Neuronal stem cell (in vitro differentiated cells): ENCODE data around the gene ANKRD65.
A peak's percentile ranks its signal among the peaks of the same experiment; 100 is the strongest.

Source experiments
- DNase-seq: peaks from one replicate; pipeline ENCODE4 v3.0.0-alpha.2; 2013; ENCODE audit warnings: low spot score
- H2AFZ ChIP-seq: one replicate; pipeline ENCODE4 v1.6.1; 2013; ENCODE audit warnings: mild to moderate bottlenecking, low read length, inconsistent platforms
- H2AK5ac ChIP-seq: 2 replicates; pipeline ENCODE4 v1.6.1; 2013; ENCODE audit warnings: low read depth, mild to moderate bottlenecking, inconsistent platforms, low read length, moderate library complexity, mixed read lengths
- H2BK120ac ChIP-seq: 2 replicates; pipeline ENCODE4 v1.6.1; 2013; ENCODE audit warnings: low read depth, mild to moderate bottlenecking, inconsistent platforms, low read length, moderate library complexity, mixed read lengths
- H2BK12ac ChIP-seq: one replicate; pipeline ENCODE4 v1.6.1; 2013; ENCODE audit warnings: low read length, inconsistent platforms
- H2BK15ac ChIP-seq: 2 replicates; pipeline ENCODE4 v1.6.1; 2013; ENCODE audit warnings: mild to moderate bottlenecking, low read length, inconsistent platforms, mixed read lengths
- H2BK5ac ChIP-seq: one replicate; pipeline ENCODE4 v1.6.1; 2013; ENCODE audit warnings: inconsistent platforms, mild to moderate bottlenecking, low read length, moderate library complexity
- H3K14ac ChIP-seq: one replicate; pipeline ENCODE4 v1.6.1; 2013; ENCODE audit warnings: low read length, inconsistent platforms
- H3K18ac ChIP-seq: 2 replicates; pipeline ENCODE4 v1.6.1; 2013; ENCODE audit warnings: low read length, inconsistent platforms
- H3K23ac ChIP-seq: 2 replicates; pipeline ENCODE4 v1.6.1; 2013; ENCODE audit warnings: low read depth, mild to moderate bottlenecking, mixed read lengths, low read length, inconsistent platforms; ENCODE audit not compliant: poor library complexity
- H3K27ac ChIP-seq: replicated peaks from 3 replicates; pipeline ENCODE4 v1.5.1; 2013; ENCODE audit warnings: low read length, inconsistent platforms
- H3K27me3 ChIP-seq, 3 experiments: 2 replicates each; pipeline ENCODE4 v1.6.1; 2013; ENCODE audit warnings: low read length in 3 of 3, mild to moderate bottlenecking in 2 of 3, inconsistent platforms in 1 of 3, low read depth in 1 of 3, mixed read lengths in 1 of 3, moderate library complexity in 1 of 3; ENCODE audit not compliant: control insufficient read depth in 3 of 3, insufficient read depth in 3 of 3
- H3K36me3 ChIP-seq, 2 donors: replicated peaks in 1 of 2; 2 replicates each; pipeline ENCODE4 v1.6.1; 2013; ENCODE audit warnings: low read length in 2 of 2; ENCODE audit not compliant: control insufficient read depth in 2 of 2, insufficient read depth in 2 of 2
- H3K4ac ChIP-seq: 2 replicates; pipeline ENCODE4 v1.6.1; 2013; ENCODE audit warnings: inconsistent platforms, mild to moderate bottlenecking, low read length, moderate library complexity
- H3K4me1 ChIP-seq, 2 donors: 1 replicate in 1 of 2; 2 replicates in 1 of 2; pipeline ENCODE4 v1.6.1; 2013; ENCODE audit warnings: low read length in 2 of 2, low read depth in 1 of 2; ENCODE audit not compliant: control insufficient read depth in 2 of 2, insufficient read depth in 1 of 2
- H3K4me2 ChIP-seq: one replicate; pipeline ENCODE4 v1.6.1; 2013; ENCODE audit warnings: mild to moderate bottlenecking, low read length, inconsistent platforms; ENCODE audit not compliant: insufficient read depth, poor library complexity, severe bottlenecking
- H3K4me3 ChIP-seq, 2 donors: 2 replicates each; pipeline ENCODE4 v1.5.1; 2013; ENCODE audit warnings: low read length in 2 of 2, mild to moderate bottlenecking in 2 of 2, inconsistent platforms in 1 of 2, moderate library complexity in 1 of 2
- H3K79me1 ChIP-seq: one replicate; pipeline ENCODE4 v1.6.1; 2013; ENCODE audit warnings: low read depth, mild to moderate bottlenecking, inconsistent platforms, low read length, moderate library complexity
- H3K9ac ChIP-seq: one replicate; pipeline ENCODE4 v1.6.1; 2013; ENCODE audit warnings: mild to moderate bottlenecking, low read depth, low read length, inconsistent platforms; ENCODE audit not compliant: poor library complexity
- H3K9me3 ChIP-seq, 2 donors: replicated peaks in 1 of 2; 2 replicates each; pipeline versions ENCODE3 to v1.6.1; 2013; ENCODE audit warnings: low read length in 2 of 2, mild to moderate bottlenecking in 2 of 2, inconsistent platforms in 1 of 2, low read depth in 1 of 2, mixed read lengths in 1 of 2, moderate library complexity in 1 of 2; ENCODE audit not compliant: control insufficient read depth in 2 of 2, insufficient read depth in 1 of 2
- H4K8ac ChIP-seq: one replicate; pipeline ENCODE4 v1.6.1; 2013; ENCODE audit warnings: low read depth, mild to moderate bottlenecking, inconsistent platforms, low read length, moderate library complexity
- H4K91ac ChIP-seq: one replicate; pipeline ENCODE4 v1.6.1; 2013; ENCODE audit warnings: low read length, low read depth, mild to moderate bottlenecking, inconsistent platforms; ENCODE audit not compliant: poor library complexity
- WGBS, 2 donors: extraction: QIAGEN DNeasy Blood & Tissue Kit; methylation state at CpG; one replicate each; pipeline ENCODE4 v1.1.7; 2013; ENCODE audit warnings: missing lambda C conversion rate in 2 of 2, mixed read lengths in 1 of 2; ENCODE audit not compliant: insufficient read length in 2 of 2, insufficient replicate concordance in 1 of 2; ENCODE audit errors: extremely low coverage in 2 of 2; 5-methylcytosine and 5-hydroxymethylcytosine counted together

The ANKRD65 gene

GRCh38 chr1:1434131-1434823, 13.2 kb upstream of the ANKRD65 start:
- Histone ChIP-seq H3K36me3 (no peaks in the 10 kb centered on the region), H3K4me3 (peak overlapping the region in 1 of 2 donors; percentile 30), H2AFZ (peak overlapping the region; percentile 25), H3K4me2 (peak overlapping the region; percentile 21), H3K4me1 (peaks cover 45 to 75% of the 10 kb centered on the region in 2 donors), H3K27ac (peak overlapping the region; percentile 89), H3K9ac (peak overlapping the region; percentile 64), H3K18ac (peak overlapping the region; percentile 99), H2BK120ac (peak overlapping the region; percentile 91), H3K9me3 (no peaks in the 10 kb centered on the region), H2BK5ac (peak overlapping the region; percentile 94), H3K27me3 (peaks cover 0 to 20% (median 5%) of the 10 kb centered on the region in 3 experiments), H3K4ac (peak overlapping the region; percentile 85), H2BK15ac (peak overlapping the region; percentile 95), H4K91ac (peak overlapping the region; percentile 77), H2BK12ac (peak overlapping the region; percentile 99), H4K8ac (no peak overlapping the region), H2AK5ac (peak overlapping the region; percentile 100), H3K14ac (peak overlapping the region; percentile 84), H3K79me1 (peaks cover 4% of the 10 kb centered on the region), H3K23ac (peak overlapping the region; percentile 92)
- DNase-seq: no peak
- no CpG with 5 or more reads among the region's 32 CpGs for WGBS, 2 donors

GRCh38 chr1:1433804-1434130, 12.7 kb upstream of the ANKRD65 start:
- Histone ChIP-seq H3K14ac (peak overlapping the region; percentile 84), H4K91ac (peak overlapping the region; percentile 77), H3K9ac (peak overlapping the region; percentile 90), H3K18ac (peak overlapping the region; percentile 99), H2BK12ac (peak overlapping the region; percentile 99), H3K4ac (peak overlapping the region; percentile 87), H4K8ac (no peak overlapping the region), H3K27me3 (peaks cover 0 to 20% (median 5%) of the 10 kb centered on the region in 3 experiments), H2AFZ (peak overlapping the region; percentile 25), H2BK5ac (peak overlapping the region; percentile 94), H2BK15ac (peak overlapping the region; percentile 95), H3K4me1 (peaks cover 45 to 73% of the 10 kb centered on the region in 2 donors), H3K4me2 (peak overlapping the region; percentile 56), H2BK120ac (peak overlapping the region; percentile 91), H3K79me1 (peaks cover 4% of the 10 kb centered on the region), H3K23ac (peak overlapping the region; percentile 92), H2AK5ac (peak overlapping the region; percentile 100), H3K36me3 (no peaks in the 10 kb centered on the region), H3K9me3 (no peaks in the 10 kb centered on the region), H3K4me3 (peak overlapping the region in 1 of 2 donors; percentile 30), H3K27ac (peak overlapping the region; percentile 89)
- DNase-seq: no peak
- WGBS, 2 donors: no CpG with 5 or more reads among the region's 12 CpGs

- Histone ChIP-seq H3K18ac (peak overlapping the region; percentile 99), H3K79me1 (peaks cover 3% of the 10 kb centered on the region), H3K27ac (peak overlapping the region; percentile 89), H3K4me3 (peak overlapping the region in 1 of 2 donors; percentile 30), H2BK12ac (peak overlapping the region; percentile 99), H3K4me2 (peak overlapping the region; percentile 56), H4K91ac (peak overlapping the region; percentile 77), H2AFZ (peak overlapping the region; percentile 25), H2BK5ac (peak overlapping the region; percentile 94), H3K23ac (peak overlapping the region; percentile 92), H3K4ac (peak overlapping the region; percentile 87), H3K9ac (peak overlapping the region; percentile 90), H3K9me3 (peaks cover 0 to 2% of the 10 kb centered on the region in 2 donors), H3K36me3 (no peaks in the 10 kb centered on the region), H3K14ac (peak overlapping the region; percentile 84), H2AK5ac (peak overlapping the region; percentile 100), H2BK120ac (peak overlapping the region; percentile 91), H2BK15ac (peak overlapping the region; percentile 99), H4K8ac (peak overlapping the region; percentile 99), H3K27me3 (peaks cover 0 to 20% (median 5%) of the 10 kb centered on the region in 3 experiments), H3K4me1 (peaks cover 45 to 67% of the 10 kb centered on the region in 2 donors)
- WGBS, 2 donors: no CpG with 5 or more reads among the region's 34 CpGs
- peak; percentile 81 for DNase-seq
Measured at GRCh38 chr1:1432951-1433803, 12.1 kb upstream of the ANKRD65 start.
